Measurements from ENCODE around the gene ZNF236. TPM values are rescaled to one million over a fixed set of nuclear protein-coding genes. Genes with fewer than 3 reads are reported as not detected.

ZNF236 gene
- total RNA-seq, 1 donor from 2014 or later, result 37.9 TPM

DNA sequence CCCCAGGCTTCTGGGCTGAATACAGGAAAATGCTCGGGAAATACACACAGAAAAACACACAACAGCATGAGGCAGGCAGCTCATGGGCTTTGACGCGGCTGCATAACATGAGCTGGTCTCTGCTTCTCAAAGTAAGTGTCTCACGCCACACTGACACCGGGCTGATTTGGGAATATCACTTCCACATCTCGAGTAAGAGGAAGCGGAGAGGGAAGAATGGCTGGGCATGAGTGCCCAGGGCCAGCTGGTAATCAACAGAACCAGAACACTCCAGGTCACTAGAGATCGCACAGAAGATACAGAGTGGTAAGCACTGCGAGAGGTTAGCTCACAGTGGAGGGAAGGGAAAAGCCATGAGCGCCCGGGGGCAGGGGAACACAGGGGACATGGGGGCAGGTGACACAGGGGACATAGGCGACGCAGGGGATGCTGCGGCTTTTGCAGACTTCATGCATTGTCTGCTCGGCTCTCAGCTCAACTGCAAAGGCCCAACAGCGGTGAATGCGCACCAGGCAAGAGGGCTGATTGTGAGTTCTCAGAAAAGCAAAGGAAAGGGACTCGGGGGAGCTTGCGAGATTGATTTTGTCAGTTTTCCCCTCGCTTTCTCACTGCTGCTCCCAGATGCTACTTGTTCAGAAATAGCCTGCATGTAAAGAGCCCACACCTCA lies 168.8 kb downstream of the ZNF236 start:
- DNase-seq (ENCODE audit: low spot score), result no peak
- intact Hi-C loops (cut with DNase I), result no loop called here

DNA sequence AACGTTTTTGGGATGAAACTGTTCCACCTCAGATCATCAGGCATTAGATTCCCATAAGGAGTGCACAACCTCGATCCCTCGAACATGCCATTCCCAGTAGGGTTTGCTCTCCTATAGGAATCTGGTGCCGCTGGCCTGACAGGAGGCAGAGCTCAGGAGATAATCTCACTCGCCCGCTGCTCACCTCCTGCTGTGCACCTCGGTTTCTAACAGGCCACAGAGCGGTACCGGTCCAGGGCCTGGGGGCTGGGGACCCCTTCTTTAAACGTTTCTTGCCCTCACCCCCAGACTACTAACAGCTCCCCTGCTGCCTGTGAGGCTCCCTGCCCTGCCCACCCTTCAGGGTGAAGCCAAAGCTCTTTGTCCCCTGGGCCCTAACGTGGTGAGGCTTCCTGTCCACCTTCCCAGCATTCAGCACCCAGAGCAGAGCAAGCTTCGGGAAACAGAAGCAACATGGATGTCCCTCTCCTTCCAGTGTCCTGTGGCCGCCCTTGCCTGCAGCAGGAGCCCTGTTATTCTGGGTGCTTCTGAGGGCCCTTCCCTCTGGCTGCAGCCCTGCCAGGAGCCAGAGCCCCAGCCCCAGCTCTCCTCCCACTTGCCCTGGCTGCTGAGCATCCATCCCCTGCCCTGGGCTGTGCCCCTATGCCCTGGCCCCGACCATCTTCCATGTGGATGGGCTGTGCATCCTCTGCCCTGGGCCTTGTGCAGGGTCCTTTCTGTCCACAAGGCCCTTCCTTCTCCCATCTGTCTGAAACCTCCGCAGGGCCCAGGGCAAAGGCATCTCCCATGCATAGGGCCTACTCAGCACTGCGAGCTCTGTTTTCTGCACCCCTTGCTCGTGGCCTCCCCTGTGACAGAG lies 170.1 kb downstream of the ZNF236 start:
- intact Hi-C loops (cut with DNase I), result no loop called here
- DNase-seq (ENCODE audit: low spot score) (no peak), ATAC-seq (no peak)

More for the DNA sequence above, 168.8 kb downstream of the ZNF236 start:
- ATAC-seq, result no peak

DNA sequence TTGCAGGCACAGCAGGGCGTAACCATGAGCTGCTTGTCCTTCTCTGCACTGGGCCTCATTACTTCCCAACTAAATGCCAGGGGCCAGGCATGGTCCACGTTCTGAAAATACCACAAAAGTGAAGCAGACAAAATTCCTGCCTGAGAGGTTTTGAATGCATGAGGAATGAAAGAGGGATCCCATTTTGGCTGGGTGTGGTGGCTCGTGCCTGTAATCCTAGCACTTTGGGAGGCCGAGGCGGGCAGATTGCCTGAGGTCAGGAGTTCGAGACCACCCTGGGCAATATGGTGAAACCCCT lies 170.7 kb downstream of the ZNF236 start:
- ATAC-seq, result no peak
- no peak for DNase-seq (ENCODE audit: low spot score)
- intact Hi-C loops (cut with DNase I), result no loop called here

DNA sequence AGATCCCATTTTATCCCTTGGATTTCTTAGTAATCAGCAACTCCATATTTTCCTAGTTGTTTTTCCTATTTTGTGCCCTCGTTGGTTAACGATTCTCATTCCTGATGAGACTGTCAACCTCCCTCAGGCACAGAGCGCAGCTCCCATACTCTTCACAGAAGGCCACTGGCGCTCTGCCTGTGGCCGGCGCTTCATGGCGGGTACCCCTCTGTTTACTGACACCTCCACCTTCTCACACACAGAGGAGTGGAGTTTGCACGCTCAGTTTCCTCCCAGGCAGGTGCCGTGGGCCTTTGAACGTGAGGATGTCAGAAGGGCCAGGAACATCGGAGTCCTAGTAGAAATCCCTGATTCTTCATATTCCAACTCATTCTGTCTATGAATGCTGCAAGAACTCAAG lies 171.2 kb downstream of the ZNF236 start:
- intact Hi-C loops (cut with DNase I), result no loop called here
- ATAC-seq (no peak), DNase-seq (ENCODE audit: low spot score) (no peak)

DNA sequence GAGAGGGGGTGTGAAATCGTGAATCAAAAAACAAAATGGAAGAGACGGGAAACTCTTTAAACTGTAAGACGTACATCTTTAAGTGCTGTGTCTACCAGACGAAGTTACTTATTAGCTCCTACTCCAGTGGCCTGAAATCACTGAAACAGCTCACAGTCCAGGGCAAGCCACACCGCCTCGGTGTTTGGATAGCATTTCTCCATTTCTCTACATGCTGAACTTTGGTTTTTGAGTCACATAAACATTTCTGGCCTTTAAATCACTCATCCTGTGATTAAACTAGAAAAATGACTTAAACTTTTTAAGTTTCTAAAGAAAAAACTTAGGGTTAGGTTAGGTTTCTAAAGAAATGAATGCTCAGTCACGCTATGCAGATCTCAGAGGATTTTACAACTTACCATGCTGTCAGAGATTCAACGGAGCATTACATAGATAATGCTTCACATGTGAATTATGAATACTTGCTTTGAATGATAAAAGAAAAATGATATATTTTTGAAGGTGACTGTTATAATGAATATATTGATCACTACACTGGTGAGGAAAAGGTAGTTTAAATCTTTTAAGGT lies 171.8 kb downstream of the ZNF236 start:
- DNase-seq (ENCODE audit: low spot score) (no peak), ATAC-seq (no peak)
- intact Hi-C loops (cut with DNase I), result no loop called here

DNA sequence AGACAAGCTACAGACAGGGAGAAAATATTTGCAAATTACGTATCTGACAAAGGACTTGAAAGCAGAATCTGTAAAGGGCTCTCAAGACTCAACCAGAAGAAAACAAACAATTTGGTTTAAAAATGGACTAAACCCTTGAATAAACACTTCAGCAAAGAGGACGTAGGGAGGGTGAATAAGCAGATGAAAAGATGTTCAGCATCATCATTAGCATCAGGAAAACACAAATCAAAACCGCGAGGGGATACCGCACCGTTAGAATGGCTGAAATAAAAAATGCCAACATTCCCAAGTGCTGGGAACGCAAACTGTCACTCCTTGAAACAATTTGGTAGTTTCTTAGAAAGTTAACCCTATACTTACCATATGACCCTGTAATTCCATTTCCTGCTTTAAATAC lies 173.5 kb downstream of the ZNF236 start:
- intact Hi-C loops (cut with DNase I), result no loop called here

DNA sequence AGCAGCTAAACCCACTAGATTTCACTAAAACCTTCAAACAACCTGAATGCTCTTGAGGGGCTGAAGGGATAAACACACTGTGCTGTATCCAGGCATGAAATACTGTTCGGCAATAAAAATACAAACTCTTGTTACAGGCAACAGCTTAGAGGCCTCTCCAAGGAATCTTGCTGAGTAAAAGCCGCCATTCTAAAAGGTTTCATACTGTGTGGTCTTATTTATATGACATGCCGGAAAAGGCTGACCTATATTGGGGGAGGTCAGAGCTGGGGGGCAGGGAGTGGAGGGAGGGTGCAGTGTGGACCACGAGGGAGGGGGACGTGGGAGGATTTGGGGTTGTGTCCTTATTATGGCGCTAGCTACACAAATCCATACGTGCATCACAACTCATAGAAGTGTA lies 174.1 kb downstream of the ZNF236 start:
- intact Hi-C loops (cut with DNase I), result no loop called here
- ATAC-seq (no peak), DNase-seq (ENCODE audit: low spot score) (no peak)

More for the DNA sequence above, 173.5 kb downstream of the ZNF236 start:
- ATAC-seq (no peak), DNase-seq (ENCODE audit: low spot score) (no peak)

DNA sequence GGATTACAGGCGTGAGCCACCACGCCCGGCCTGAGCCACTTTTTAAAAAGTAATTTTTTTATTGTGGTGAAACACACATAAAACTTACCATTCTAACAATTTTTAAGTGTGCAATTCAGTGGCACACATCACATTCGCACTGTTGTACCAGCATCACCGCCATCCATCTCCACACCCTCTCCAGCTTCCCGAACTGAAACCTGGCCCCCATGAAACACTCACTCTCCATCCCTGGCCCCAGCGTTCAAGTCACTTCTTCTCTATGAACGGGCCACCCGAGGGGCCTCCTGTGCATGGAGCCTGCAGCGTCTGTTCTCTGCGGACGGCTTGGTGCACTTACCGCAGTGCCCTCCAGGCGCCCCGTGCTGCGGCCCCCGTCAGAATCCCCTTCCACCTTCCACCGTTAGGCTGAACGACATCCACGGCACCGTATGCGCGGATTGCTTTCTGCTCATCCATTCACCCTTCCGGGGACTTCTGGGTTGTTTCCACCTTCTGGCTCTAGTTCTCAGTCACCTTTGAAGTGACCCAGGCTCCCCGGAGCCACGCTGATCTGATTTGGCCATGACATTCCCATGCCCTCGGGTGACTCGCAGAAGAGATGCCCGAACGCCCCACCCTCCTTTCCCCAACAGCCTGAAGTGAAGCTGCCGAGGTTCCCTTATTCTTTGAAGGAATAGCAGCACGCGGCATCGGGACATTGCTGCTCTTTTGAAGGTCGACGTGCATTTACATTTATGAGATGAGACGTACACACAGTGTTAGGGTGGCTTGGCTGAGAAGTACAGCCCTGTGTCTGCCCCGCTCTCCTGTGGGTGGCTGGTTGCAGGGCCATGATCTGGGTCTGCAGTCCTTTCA lies 175.8 kb downstream of the ZNF236 start:
- ATAC-seq (no peak), DNase-seq (ENCODE audit: low spot score) (no peak)
- intact Hi-C loops (cut with DNase I), result no loop called here

DNA sequence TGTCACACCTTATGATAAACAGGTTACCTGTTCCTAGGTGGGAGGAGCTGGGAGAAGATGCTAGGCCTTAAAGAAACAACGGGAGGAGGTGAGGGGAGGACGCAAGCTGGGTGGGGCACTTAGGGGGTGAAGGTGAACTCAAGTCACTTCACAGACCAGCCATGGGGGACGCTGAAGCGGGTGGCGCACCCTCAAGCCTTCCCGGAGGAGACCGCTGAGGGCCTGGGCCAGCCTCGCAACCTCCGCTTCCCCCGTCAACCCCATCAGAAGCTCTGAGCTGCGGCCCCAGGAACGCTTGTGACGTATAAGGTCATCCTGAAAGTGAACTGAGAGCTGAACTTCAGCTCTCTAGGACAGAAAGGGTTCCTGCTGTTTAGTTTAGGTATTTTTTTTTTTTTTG lies 176.7 kb downstream of the ZNF236 start:
- DNase-seq (ENCODE audit: low spot score) (no peak), ATAC-seq (no peak)
- intact Hi-C loops (cut with DNase I), result no loop called here

DNA sequence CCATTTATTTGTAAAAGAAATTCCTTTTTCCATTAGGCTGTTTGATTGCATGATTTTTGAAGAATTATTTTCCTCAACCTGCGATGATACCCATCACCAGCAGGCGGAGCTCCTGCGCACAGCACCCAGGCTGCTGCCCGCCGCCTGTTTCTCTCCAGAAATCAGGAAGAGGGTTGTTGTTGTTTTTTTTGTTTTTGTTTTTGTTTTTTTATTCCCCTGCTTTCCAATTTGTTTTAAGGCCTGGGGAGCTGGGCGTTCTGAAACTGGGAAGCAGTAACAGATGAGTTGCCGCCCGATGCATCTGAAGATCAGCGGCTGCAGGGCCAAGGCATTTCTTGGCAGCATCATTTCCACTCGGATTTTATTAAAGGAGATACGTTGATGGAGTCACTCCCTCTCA lies 178.2 kb downstream of the ZNF236 start:
- no peak for DNase-seq (ENCODE audit: low spot score)
- intact Hi-C loops (cut with DNase I), result loop anchor here (5.0 kb wide), 1 partner anchor 57 kb away; no protein-coding TSS in a partner anchor
- peak; percentile 45 for ATAC-seq

DNA sequence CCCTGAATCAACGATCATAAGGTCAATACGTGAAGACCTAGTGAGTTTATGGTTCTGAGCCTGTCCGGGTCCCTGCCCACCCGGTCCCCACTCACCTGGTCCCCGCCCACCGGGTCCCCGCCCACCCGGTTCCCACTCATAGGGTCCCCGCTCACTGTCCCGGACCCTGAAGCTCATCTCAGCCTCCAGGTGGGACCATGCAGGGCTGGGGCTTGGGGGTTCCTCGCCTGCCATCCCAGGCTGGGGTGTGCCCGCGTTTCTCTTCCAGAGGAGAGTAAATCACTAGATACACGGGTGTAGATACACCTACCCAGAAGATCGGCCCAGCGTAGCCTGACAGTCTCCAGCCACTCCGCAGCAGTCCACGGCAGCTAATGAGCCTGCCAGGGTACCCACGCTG lies 178.7 kb downstream of the ZNF236 start:
- ATAC-seq (peak; percentile 8), DNase-seq (ENCODE audit: low spot score) (no peak)
- intact Hi-C loops (cut with DNase I), result loop anchor here (5.0 kb wide), 1 partner anchor 56 kb away; no protein-coding TSS in a partner anchor

DNA sequence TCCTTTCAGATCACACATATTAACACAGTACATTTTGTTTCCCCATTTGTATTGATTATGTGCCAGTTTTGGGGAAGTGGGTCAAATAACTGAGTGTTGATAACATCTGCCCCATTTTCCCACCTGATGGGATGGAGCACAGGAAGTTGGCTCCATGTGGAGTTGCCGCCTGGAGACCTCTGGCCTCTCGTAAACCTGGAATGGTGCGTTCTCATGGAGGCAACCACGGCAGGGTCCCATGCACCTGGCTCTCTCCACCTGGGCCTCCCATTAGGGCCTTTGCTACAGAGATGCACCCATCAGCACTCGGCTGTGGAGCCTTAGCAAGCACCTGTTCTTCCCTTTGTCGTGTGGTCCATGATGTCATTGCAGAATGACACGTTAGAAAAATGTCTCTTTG lies 179.6 kb downstream of the ZNF236 start:
- DNase-seq (ENCODE audit: low spot score), result no peak
- intact Hi-C loops (cut with DNase I), result loop anchor here (5.0 kb wide), 1 partner anchor 55 kb away; no protein-coding TSS in a partner anchor
- ATAC-seq, result no peak

DNA sequence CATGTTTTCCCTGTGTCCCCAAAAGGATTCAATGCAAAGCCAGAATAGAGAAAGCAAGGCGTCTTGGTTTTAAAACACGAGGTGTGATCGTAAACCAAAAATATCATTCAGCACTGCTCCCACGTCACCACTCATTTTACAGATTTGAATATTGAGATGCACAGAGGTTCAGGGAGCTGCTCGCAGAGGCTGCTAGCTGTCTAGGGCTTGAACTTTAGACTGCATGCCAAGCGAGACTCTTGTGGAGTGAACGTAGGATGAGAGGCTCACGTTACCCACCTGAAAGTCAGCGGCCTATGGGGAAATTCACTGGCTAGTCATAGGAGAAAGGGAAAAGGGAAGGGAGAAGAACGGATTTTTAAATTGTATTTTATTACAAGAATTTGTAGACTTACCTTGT lies 180.1 kb downstream of the ZNF236 start:
- ATAC-seq, result no peak
- intact Hi-C loops (cut with DNase I), result loop anchor here (5.0 kb wide), 1 partner anchor 55 kb away; no protein-coding TSS in a partner anchor
- DNase-seq (ENCODE audit: low spot score), result no peak

DNA sequence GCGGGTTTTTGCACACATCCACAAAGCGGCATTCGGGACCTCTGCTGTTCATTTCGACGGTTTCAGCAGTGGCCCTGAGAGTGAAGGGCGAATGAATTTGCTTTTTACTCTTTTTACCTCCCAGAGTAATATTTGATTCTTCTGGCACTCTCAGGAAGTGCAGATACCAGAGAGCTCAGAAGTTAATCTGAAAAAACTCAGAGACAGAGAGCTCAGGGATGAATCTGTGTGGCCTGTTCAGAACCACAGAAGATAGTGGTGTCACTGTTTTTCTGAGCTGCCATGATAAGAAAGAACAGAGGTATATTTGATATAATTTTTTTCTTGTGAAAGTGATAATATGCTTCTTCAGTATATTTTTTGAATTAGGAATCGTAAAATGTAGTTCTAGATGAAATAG lies 181.0 kb downstream of the ZNF236 start:
- DNase-seq (ENCODE audit: low spot score) (no peak), ATAC-seq (no peak)
- intact Hi-C loops (cut with DNase I), result loop anchor here (5.0 kb wide), 1 partner anchor 54 kb away; no protein-coding TSS in a partner anchor

DNA sequence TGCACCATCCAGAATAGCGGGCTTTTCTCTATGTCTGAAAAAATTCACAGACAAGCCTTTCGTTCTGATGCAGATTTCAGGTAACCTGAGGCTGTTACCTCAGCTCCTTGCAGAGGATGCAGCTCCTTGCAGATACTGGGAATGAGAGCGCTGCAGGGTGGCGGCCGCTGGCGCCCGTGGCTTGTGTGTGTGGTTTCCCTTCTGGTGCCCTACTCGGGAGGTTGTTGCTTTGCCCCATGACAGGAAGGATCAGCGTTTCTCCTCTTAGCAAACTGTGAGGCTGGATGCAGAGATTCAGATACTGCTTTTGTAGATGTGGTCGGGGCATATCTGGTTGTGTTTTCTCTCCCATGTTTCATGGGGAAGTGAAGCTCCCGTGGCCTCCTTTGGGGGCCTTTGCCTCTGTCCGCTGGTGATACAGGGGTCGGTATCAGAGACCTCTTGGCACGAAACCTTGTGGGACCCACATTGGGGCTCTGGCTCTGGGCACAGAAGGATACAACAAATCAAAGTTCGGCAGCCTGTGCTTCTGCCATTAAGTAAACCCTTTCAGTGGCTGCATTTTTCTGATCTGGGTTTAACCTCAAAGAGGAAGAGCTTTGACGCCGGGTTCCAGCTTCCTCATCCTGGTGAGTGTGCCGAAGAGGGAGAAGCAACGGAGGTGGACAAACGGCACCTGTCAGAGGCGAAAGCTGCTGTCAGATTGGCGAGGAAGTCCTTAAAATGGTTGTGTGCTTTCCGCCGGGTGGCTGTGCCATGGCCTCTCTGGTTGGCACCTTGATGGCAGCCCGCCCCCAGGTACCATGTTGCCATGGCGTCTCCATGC lies 182.4 kb downstream of the ZNF236 start:
- intact Hi-C loops (cut with DNase I), result loop anchor here (5.0 kb wide), 1 partner anchor 53 kb away; no protein-coding TSS in a partner anchor
- DNase-seq (ENCODE audit: low spot score), result no peak
- no peak for ATAC-seq

DNA sequence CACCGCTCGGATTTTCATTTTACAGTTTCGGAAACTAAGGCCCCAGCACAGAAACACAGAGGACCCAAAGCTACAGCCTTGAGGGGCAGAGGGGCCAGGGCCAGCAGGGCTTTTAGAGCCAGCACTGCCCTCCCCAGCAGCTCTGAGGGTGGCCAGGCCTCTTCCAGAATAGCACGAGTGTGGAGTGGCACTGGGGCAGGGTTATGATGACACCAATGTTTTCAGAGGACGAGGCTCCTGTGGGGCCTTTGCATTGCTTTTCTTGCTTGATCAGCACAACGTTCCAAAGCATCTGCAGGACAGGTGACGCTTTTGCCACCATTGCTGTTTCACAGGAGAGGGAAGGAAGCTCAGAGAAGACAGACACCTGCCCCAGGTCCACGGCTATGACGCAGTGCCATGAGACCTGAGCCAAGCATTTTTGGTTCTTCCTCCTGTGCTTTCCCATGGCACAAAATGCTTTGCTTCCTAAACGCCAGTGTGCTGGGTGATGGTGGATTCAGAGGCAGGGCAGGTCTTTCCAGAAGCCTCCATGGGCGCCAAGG lies 183.4 kb downstream of the ZNF236 start:
- intact Hi-C loops (cut with DNase I), result no loop called here
- no peak for ATAC-seq
- no peak for DNase-seq (ENCODE audit: low spot score)

DNA sequence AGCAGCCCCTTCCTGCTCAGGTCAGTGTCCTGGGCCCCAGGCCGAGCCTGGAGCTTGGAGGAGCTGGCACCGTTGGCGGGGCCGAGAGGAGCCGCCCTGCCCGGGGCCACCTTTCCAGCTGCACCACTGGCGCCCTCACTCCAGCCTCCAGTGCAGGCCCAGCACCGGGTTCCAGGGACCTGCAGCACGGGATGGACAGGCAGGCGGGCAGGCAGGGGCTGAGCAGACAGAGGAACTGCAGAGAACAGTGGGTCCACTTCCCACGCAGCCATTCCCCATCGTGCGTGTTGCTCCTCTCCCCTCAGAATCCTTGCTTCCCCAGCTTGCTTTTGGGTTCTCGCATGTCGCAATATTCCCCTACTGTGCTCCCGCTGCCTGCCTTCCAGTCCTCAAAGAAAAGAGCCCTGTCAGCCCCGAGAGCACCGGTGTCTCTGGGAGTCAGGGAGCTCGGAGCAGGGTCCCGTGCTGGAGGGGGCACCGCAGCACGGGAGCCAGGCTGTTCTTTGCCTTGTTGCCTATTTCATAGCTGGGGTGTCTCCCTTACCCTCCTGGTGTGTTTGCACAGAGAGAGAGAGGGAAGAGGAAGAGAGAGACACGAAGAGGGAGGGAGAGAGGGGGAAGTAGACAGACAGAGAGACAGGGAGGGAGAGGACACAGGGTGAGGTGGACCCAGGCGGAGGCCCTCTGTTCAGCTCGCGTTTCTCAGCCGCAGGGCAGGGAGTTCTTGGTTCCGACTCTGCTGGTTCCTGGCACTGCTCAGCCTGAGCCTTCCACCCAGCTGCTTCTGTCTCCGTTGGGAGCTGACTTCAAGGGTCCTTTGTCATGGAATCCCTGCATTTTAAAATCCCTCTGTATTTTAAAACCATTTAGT lies 184.2 kb downstream of the ZNF236 start:
- intact Hi-C loops (cut with DNase I), result no loop called here
- ATAC-seq, result peak; percentile 60
- no peak for DNase-seq (ENCODE audit: low spot score)

All from sciatic nerve (tissue), 2 donors.